Occipital lobe (tissue), 2 donors: Measurements from ENCODE around the gene LCN6. TPM values are rescaled to one million over a fixed set of nuclear protein-coding genes. Genes with fewer than 3 reads are reported as not detected.

Source experiments
- DNase-seq: peaks from one replicate; lab custom pipeline; 2025; lab: John Stamatoyannopoulos, UW
- total RNA-seq: library from RNA; depleted of rRNA; stranded (reverse); fragments of >200 nt; gene quantifications from one replicate; pipeline ENCODE4 v1.2.3, GENCODE V29; 2014

The LCN6 gene
- total RNA-seq, 1 donor from 2014 or later, result not detected

DNA sequence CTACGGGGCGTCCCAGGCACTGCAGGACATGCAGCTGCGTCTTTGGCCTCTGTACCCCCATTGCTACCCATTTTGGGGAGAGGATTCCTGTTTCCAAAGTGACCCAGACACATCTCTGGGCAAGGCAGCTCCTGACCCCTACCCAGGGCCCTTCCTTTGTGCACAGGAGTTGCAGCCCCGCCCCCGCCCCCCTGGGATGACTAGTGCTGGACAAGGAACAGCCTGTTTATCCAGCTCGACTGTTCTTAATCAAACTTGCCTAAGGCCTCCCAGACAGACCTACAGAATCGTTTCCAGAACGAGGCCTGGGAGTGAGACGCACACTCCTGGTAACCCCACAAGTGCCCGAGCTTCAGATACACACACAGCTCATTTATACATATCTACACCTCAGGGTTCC is 22.7 kb downstream of the LCN6 start:
- no peak for DNase-seq

DNA sequence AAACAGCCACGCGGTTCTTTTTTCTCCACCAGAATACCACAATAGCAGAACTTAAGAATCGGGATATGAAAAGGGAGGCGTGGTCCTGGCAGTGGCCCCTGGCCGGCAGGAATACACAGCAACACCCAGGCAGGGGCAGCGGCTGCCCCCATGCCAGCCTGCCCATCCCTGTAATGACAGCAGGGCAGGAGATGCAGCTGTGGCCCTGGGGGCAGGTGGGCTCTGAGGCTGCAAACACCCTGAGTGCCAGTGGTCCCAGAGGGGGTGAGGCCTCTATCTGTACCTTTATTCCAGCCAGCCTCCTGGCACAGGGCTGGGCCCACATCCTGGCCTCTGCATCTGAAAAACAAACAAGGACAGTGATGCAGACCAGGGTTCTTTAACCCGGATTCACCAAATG is 23.6 kb downstream of the LCN6 start:
- DNase-seq, result no peak

- DNase-seq, result no peak
Measured at GRCh38 chr9:136723989-136724388, 24.3 kb downstream of the LCN6 start.

DNA sequence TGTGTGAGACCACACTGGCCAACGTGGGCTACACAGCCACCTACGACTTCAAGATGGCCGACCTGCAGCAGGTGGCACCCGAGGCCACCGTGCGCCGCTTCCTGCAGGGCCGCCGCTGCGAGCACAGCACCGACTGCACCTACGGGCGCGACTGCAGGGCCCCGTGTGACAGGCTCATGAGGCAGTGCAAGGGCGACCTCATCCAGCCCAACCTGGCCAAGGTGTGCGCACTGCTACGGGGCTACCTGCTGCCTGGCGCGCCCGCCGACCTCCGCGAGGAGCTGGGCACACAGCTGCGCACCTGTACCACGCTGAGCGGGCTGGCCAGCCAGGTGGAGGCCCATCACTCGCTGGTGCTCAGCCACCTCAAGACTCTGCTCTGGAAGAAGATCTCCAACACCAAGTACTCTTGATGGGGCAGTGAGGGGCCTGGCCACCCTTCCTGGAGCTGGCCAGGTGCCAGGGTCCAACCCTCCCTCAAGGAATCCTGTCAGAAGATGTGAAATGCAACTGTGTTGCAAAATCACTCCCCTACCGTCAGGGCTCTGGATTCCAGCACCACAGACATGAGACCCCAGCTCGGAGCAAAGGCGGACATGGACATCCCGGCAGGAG is 24.9 kb downstream of the LCN6 start:
- DNase-seq, result no peak

DNA sequence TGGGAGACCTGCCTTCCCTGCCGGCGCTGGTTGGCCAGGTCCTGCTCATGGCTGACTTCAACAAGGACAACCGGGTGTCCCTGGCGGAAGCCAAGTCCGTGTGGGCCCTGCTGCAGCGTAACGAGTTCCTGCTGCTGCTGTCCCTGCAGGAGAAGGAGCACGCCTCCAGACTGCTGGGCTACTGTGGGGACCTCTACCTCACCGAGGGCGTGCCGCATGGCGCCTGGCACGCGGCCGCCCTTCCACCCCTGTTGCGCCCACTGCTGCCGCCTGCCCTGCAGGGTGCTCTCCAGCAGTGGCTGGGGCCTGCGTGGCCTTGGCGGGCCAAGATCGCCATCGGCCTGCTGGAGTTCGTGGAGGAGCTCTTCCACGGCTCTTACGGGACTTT is 25.4 kb downstream of the LCN6 start:
- no peak for DNase-seq

DNA sequence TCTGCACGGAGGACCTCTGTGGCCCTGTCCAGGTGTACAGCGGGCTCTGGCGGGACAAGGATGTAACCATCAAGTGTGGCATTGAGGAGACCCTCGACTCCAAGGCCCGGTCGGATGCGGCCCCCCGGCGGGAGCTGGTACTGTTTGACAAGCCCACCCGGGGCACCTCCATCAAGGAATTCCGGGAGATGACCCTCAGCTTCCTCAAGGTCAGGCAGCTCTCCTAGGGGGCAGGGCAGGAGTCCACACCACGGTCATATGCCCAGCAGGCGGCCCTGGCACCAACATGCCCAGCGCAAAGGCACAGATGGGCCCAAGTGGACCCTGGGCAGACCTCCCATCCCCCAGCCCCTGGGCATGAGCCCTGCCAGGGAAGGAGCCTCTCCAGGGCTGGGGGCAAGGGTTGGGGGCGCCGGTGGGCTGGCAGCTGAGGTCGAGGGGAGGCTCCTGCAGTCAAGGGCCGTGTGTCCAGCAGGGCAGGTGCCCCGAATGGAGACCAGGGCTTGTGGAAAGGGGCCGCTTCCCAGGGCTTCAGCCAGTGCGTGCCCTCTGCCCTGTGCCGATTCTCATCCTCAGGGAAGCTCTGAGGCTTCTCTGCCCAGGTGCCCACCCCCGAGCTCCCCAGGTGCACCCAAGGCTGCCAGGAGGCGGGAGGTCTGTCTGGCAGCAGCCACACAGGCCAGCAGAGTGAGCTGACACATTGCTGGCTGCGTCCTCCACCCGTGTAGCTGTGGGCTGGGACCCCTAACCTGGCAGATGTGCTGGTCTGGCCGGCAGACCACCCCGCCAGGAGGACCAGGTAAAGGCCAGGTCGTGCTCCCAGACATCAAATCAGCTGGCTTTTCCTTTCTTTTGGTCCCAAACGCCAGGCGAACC is 26.0 kb downstream of the LCN6 start:
- no peak for DNase-seq

- no peak for DNase-seq
Measured at GRCh38 chr9:136721339-136722092, 26.8 kb downstream of the LCN6 start.

DNA sequence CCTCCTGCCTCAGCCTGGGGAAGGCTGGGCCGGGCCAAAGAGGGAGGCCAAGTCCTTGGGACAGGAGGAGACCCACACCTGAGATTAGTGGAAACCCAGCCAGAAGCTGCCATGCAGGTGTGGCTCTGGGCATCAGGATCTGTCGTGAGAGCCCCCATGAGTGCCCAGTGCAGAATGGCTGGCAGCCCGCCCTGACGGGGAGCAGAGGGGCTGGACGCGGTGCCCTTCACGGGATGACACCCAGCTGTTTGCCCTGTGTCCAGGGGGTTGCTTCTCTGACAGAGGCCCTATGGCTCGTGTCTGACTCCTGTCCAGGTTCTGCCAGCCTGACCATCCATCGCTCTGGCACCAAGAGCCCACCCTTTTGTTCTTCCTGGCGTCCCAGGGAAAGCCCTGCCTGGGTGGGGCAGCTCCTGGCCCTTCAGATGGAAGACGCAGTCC is 27.4 kb downstream of the LCN6 start:
- DNase-seq, result no peak

- DNase-seq, result no peak
Measured at GRCh38 chr9:136720251-136720897, 28.0 kb downstream of the LCN6 start.

DNA sequence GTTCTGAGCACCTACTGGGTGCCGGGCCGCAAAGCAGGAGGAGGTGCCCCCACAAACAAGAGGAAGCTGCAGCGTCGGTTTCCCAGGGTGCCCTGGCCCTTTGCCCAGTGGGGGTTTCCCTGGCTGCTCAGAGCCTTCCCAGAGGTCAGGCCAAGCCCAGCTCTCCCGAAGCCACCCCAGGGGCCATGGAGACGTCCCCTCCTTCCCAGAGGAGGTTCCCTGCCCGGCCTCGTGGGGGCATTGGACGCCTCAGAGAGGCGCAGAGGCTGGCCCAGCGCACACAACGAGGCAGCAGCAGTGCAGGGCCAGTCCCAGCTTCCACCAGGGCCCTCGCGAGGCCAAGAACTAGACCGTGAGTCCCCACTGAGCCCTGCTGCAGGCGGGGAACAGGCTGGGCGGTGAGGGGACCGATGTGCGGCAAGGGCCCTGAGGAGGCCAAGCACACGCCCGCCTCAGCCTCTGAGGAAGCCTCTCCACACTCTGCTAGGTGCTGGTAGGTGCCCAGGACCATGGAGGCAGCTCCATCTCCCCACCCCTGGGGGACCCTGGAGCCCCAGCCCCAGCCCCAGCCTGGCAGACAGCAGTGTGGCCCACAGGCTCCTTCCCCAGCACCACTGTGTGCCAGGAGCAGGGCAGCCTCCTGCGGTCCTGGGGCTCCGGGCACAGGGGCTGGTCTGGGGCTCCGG is 29.0 kb downstream of the LCN6 start:
- DNase-seq, result no peak

DNA sequence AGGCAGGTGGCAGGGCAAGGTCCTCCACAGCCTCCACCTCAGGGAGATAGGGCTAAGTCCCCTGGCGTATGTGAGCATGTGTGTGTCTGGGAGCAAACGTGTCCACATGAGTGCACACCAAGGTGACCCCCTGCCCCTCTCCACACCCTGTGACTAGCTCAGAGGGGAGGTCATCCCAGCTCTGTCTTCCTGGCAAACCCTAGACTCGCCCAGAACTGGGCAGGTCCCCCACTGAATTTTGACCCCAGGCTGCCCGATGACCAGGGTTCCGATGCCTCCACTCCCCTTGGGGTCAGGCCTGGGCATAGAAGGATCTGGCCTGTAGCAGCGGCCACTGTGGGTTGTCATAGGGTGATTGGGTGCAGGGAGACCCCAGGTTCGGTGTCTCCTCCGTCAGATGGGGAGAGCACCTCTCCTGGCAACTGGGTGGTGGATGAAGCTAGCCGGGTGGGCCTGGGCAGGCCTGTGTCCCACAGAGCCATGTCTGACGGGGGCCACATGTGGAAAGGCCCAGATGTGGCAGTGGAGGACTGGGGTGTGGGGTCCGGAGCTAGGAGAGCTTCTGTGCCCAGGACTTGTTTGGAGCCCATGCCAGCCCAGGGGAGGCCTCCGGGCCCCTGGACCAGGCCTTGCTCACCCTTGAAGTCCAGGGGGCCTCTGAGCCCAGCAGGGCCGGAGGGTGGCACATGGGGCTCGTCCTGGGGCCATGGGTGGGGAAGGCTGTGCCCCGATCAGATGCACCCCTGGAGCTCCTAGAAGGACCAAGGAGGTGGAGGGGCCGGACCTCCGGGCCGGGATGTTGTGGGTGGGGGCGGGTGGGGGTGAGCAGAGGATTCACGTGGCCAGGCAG is 29.8 kb downstream of the LCN6 start:
- no peak for DNase-seq

DNA sequence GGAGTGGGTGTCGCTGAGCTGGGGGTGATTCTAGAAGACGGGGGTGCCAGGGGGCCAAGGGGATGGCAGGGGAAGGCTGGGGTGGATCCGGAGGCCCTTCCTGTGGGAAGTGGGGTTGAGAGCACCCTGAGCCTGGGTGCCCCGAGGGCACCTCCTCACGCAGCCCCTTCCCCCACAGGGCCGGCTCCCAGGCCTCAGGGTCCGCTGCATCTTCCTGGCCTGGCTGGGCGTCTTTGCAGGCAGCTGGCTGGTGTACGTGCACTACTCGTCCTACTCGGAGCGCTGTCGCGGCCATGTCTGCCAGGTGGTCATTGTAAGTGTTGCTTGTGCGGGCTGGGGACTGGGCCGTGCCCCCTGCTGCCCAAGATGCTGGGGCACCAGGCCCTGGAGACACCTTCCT is 30.9 kb downstream of the LCN6 start:
- no peak for DNase-seq

GRCh38 chr9:136714893-136715274 is 33.4 kb downstream of the LCN6 start:
- DNase-seq, result no peak

GRCh38 chr9:136714096-136714892 is 34.0 kb downstream of the LCN6 start:
- DNase-seq, result no peak

DNA sequence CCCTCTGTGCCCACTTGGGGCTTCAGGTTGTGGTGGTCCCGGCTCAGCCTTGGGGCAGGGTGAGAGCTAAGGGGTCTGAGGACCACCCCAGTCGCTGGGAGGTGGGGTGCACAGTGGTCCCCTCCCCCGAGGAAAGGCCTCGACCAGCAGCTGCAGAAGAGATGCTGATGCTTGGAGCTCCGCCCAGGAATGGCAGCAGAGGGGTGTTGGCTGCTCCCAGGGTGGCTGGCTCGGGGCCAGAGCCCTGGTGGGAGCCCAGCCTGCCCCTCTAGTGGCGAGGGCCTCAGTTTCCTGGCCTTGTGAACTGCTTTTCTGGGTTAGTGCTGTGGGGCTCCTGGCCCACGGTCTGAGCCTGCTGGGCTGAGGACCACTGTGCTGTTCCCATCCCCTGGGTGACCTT is 34.8 kb downstream of the LCN6 start:
- no peak for DNase-seq

GRCh38 chr9:136712690-136713544 is 35.4 kb downstream of the LCN6 start:
- DNase-seq, result no peak

- DNase-seq, result no peak
Measured at GRCh38 chr9:136711751-136712689, 36.3 kb downstream of the LCN6 start, which contains the start of gene DIPK1B. Gene DIPK1B (plus strand): TSS chr9:136712572. CDS start chr9:136712666, 94 bp downstream.
